Mesothelial cell of epicardium (in vitro differentiated cells): Measurements from ENCODE around the gene DKK2. TPM values are rescaled to one million over a fixed set of nuclear protein-coding genes. Genes with fewer than 3 reads are reported as not detected.

Experiments used
- DNase-seq, 2 experiments: peaks; one replicate each; pipeline ENCODE4 v3.0.0; 2021; ENCODE audit warnings: low spot score in 2 of 2; ENCODE audit not compliant: unreplicated experiment in 2 of 2
- H3K27ac Mint-ChIP-seq: 2 replicates; pipeline ENCODE4 v1.8.0; 2021; ENCODE audit warnings: mixed read lengths
- H3K27me3 Mint-ChIP-seq: 2 replicates; pipeline ENCODE4 v1.8.0; 2021; ENCODE audit warnings: low read depth, mixed read lengths
- H3K36me3 Mint-ChIP-seq: 2 replicates; pipeline ENCODE4 v1.8.0; 2021; ENCODE audit warnings: mixed read lengths
- H3K4me1 Mint-ChIP-seq: 2 replicates; pipeline ENCODE4 v1.8.0; 2021; ENCODE audit warnings: mixed read lengths
- H3K4me3 Mint-ChIP-seq: 2 replicates; pipeline ENCODE4 v1.8.0; 2021; ENCODE audit warnings: mild to moderate bottlenecking, moderate library complexity, mixed read lengths
- H3K9me3 Mint-ChIP-seq: 2 replicates; pipeline ENCODE4 v1.8.0; 2021; ENCODE audit warnings: mixed read lengths
- total RNA-seq: library from RNA; stranded (reverse); gene quantifications from 3 replicates; pipeline ENCODE4 v1.2.1, GENCODE V29; 2021
- TF ChIP-seq, protein P1 (sequence below): fragments of 200-600 bp; sonication (generic); IDR thresholded peaks from one replicate; pipeline ENCODE4 v1.5.0; 2021; ENCODE audit warnings: antibody characterized with exemption; ENCODE audit not compliant: unreplicated experiment

Gene DKK2
- total RNA-seq, 1 donor from 2014 or later, result 25.3 TPM

GRCh38 chr4:106987311-106987710 is 48.8 kb downstream of the DKK2 start:
- no peak for DNase-seq
- no peaks in the 10 kb centered on the region for H3K4me1 Mint-ChIP-seq

DNA sequence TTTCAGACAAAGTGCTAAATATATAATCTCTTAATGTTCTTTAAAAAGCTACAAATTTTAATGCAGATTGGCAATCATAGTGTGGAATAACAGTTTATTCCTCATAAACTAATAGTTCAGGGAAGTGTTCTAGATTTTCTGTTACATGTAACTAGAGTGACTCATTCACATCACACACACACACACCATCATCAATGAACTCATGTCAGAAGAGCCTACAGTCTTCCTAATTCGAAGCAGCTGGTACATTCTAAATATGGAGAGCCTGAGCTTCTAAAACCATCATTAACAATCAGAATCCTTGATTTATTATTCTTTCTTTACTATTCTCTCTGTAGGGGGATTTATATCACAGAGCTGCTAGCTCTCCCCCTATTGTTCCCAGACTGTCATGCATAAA is 49.6 kb downstream of the DKK2 start:
- Mint-ChIP-seq H3K9me3 (no peaks in the 10 kb centered on the region), H3K27me3 (no peaks in the 10 kb centered on the region), H3K4me1 (no peaks in the 10 kb centered on the region), H3K4me3 (no peak overlapping the region), H3K36me3 (no peaks in the 10 kb centered on the region), H3K27ac (peak overlapping the region; percentile 47)
- no peak for DNase-seq
- TF ChIP-seq, protein P1, sequence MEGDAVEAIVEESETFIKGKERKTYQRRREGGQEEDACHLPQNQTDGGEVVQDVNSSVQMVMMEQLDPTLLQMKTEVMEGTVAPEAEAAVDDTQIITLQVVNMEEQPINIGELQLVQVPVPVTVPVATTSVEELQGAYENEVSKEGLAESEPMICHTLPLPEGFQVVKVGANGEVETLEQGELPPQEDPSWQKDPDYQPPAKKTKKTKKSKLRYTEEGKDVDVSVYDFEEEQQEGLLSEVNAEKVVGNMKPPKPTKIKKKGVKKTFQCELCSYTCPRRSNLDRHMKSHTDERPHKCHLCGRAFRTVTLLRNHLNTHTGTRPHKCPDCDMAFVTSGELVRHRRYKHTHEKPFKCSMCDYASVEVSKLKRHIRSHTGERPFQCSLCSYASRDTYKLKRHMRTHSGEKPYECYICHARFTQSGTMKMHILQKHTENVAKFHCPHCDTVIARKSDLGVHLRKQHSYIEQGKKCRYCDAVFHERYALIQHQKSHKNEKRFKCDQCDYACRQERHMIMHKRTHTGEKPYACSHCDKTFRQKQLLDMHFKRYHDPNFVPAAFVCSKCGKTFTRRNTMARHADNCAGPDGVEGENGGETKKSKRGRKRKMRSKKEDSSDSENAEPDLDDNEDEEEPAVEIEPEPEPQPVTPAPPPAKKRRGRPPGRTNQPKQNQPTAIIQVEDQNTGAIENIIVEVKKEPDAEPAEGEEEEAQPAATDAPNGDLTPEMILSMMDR, result no peak

More at GRCh38 chr4:106987311-106987710, 48.8 kb downstream of the DKK2 start:
- Mint-ChIP-seq H3K27ac (no peak overlapping the region), H3K9me3 (no peaks in the 10 kb centered on the region), H3K4me3 (no peak overlapping the region), H3K27me3 (no peaks in the 10 kb centered on the region), H3K36me3 (no peaks in the 10 kb centered on the region)
- TF ChIP-seq, protein P1, result no peak

DNA sequence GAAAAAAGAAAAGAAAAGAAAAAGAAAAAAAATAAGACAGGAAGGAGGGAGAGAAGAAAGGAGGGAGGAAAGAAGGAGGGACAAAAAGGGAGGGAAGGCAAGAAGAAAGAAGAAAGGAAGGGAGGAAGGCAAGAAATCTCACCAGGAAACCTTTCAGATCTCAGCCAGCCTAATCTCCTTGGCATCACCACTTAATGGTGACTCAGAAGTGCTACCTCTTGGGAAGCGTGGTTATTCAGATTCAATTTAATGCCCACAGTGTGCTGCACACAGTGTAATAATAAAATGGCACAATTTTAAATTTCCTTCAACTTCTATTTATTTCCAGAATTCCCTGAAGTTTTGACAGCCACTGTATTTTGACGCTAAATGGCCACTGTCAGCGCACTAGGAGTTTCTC is 50.3 kb downstream of the DKK2 start:
- Mint-ChIP-seq H3K9me3 (no peaks in the 10 kb centered on the region), H3K36me3 (no peaks in the 10 kb centered on the region), H3K4me3 (no peak overlapping the region), H3K27me3 (no peaks in the 10 kb centered on the region), H3K4me1 (no peaks in the 10 kb centered on the region), H3K27ac (no peak overlapping the region)
- no peak for DNase-seq
- TF ChIP-seq, protein P1, result no peak

DNA sequence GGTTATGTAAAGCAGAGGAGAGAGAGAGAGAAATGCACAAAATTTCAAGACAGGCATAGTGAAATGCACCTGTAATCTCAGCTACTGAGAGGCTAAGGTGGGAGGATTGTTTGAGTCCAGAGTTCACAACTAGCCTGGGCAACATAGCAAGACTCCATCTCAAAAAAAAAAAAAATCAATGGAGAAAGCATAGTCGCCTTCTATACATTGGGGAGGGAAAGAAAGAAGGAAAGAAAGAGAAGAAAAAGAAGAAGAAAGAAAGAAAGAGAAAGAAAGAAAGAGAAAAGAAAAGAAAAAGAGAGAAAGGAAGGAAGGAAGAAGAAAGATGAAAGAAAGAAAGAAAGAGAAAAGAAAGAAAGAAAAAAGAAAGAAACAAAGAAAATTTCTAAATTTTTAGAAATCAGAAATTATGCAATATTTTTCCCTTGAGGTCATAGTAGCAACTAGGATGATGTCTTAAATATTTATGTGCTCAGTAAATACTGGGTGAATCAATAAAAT is 53.4 kb downstream of the DKK2 start:
- H3K4me3 Mint-ChIP-seq, result no peak overlapping the region
- peaks cover 4% of the 10 kb centered on the region for H3K36me3 Mint-ChIP-seq
- no peak overlapping the region for H3K27ac Mint-ChIP-seq
- no peaks in the 10 kb centered on the region for H3K27me3 Mint-ChIP-seq
- no peaks in the 10 kb centered on the region for H3K9me3 Mint-ChIP-seq
- TF ChIP-seq, protein P1, result no peak
- no peaks in the 10 kb centered on the region for H3K4me1 Mint-ChIP-seq
- no peak for DNase-seq

DNA sequence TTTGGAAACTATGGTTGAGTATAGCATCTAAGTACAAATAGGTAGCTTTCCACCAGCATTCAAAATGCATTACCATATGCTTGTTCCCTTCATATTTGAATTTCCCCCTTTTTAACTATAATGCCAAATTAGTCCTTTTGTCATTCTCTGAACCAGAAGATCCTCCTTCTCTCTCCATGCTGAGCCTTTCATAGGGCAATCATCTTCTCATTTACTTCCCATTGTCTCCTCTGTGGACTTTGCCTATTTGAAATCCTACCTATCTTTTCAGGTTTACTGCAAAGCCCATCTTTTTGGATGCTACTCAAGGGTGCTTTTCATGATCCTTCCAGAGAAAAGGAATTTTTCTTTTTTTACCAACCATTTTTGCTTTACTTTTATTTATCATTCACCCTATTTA is 54.7 kb downstream of the DKK2 start:
- no peaks in the 10 kb centered on the region for H3K4me1 Mint-ChIP-seq
- H3K9me3 Mint-ChIP-seq, result peaks cover 7% of the 10 kb centered on the region
- H3K27ac Mint-ChIP-seq, result no peak overlapping the region
- H3K27me3 Mint-ChIP-seq, result no peaks in the 10 kb centered on the region
- TF ChIP-seq, protein P1, result no peak
- no peak for DNase-seq
- H3K4me3 Mint-ChIP-seq, result no peak overlapping the region
- peaks cover 7% of the 10 kb centered on the region for H3K36me3 Mint-ChIP-seq

- TF ChIP-seq, protein P1, result no peak
- peaks cover 7% of the 10 kb centered on the region for H3K36me3 Mint-ChIP-seq
- no peak overlapping the region for H3K4me3 Mint-ChIP-seq
- H3K9me3 Mint-ChIP-seq, result peaks cover 12% of the 10 kb centered on the region
- no peaks in the 10 kb centered on the region for H3K4me1 Mint-ChIP-seq
- no peak for DNase-seq
- peaks cover 1% of the 10 kb centered on the region for H3K27me3 Mint-ChIP-seq
- H3K27ac Mint-ChIP-seq, result no peak overlapping the region
Observed at GRCh38 chr4:106979476-106979875, 56.6 kb downstream of the DKK2 start.
